Measurements from ENCODE around the gene SMYD3.

- TF ChIP-seq CTCF (IDR thresholded peaks at IDR 0.05) (no peak), POLR2A (IDR thresholded peaks at IDR 0.05) (no peak)
Measured at GRCh38 chr1:245842106-245842505, 665.0 kb downstream of the SMYD3 start.
